GM19324 (cell line): ENCODE results near the gene GABRA6.

Experiments used
- ATAC-seq: cut with Tn5 transposase; IDR thresholded peaks from one replicate; pipeline ENCODE4 v1.9.1; 2021; ENCODE audit warnings: mild to moderate bottlenecking, moderate library complexity; ENCODE audit not compliant: unreplicated experiment, low FRiP score

The GABRA6 gene

DNA sequence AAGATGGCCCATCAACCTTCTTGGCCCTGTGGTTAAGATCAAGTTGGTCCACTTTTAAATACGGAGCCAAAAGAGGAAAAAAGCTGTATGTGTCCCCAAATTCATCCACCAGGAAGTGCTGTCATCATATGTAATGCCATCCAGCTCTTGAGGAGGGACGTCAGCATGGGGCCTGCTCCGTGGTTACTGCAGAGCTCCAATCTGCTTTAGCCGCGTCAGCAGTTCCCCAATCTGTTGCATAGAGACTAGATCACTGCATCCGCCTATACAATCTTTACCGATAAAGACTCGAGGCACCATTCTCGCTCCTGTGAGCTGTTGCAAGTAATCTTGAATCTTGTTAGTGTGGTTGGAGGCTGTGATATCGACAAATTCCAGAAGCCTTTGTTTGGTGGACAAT is 65.7 kb downstream of the GABRA6 start:
- no peak for ATAC-seq
